Uterus (tissue), 2 donors: ENCODE results near the gene ADRA2B.

ENCODE experiments used
- CTCF ChIP-seq, 4 experiments: fragments of 200-600 bp in 2 of 4; fragments of 450-650 bp in 2 of 4; sonication (generic) in 2 of 4; IDR thresholded peaks; one replicate each; pipeline ENCODE4 v1.5.1; 2016 to 2019; ENCODE audit warnings: antibody characterized with exemption in 4 of 4, mild to moderate bottlenecking in 2 of 4, moderate library complexity in 1 of 4
- POLR2A ChIP-seq, 2 donors: fragments of 450-650 bp; IDR thresholded peaks; one replicate each; pipeline ENCODE4 v1.6.1; 2016; ENCODE audit warnings: antibody characterized with exemption in 2 of 2, mild to moderate bottlenecking in 1 of 2, moderate library complexity in 1 of 2

DNA sequence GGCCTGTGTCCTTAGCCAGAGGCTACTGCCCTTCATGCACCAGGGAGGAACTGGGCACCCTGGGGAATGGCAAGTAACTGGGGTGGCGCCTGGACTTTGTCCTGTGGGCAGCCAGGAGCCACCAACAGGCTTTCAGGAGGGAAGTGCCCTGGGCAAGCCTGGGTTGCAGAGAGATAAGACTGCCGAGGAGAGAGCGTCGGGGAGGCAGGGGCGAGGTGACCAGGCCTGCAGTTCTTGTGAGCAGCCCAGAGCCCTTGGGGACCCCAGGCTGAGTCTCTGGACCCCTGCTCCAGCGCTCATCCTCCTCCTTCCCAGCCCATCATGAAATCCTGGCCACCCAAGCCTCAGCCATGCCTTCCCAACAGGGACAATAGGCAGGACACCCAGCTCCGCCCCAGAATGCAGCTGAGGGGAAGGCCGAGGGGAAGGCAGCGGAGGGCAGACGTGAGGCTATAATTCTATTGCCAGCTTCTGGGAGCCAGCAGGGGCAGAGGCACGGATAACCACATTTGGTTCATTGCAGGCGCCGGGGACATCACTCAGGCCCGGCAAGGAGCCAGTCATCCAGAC, 25.1 kb downstream of the ADRA2B start:
- TF ChIP-seq CTCF (IDR thresholded peaks at IDR 0.05) (no peak), POLR2A (IDR thresholded peaks at IDR 0.05) (no peak)
